GM18907 (cell line): ENCODE data around the gene CAMSAP1.

Source experiments
- ATAC-seq: cut with Tn5 transposase; IDR thresholded peaks from one replicate; pipeline ENCODE4 v1.9.1; 2021; ENCODE audit warnings: mild to moderate bottlenecking, moderate library complexity; ENCODE audit not compliant: unreplicated experiment

Gene CAMSAP1

GRCh38 chr9:135840539-135840938 is 66.8 kb downstream of the CAMSAP1 start:
- ATAC-seq: no peak

GRCh38 chr9:135840107-135840506 is 67.2 kb downstream of the CAMSAP1 start:
- no peak for ATAC-seq

- ATAC-seq: no peak
These were observed 67.8 kb downstream of the CAMSAP1 start for GRCh38 chr9:135839516-135839915.

GRCh38 chr9:135835131-135835530 is 72.2 kb downstream of the CAMSAP1 start:
- no peak for ATAC-seq

- no peak for ATAC-seq
These were observed 73.5 kb downstream of the CAMSAP1 start for GRCh38 chr9:135833864-135834263.

GRCh38 chr9:135830496-135830895 is 76.8 kb downstream of the CAMSAP1 start:
- no peak for ATAC-seq

GRCh38 chr9:135828656-135829055 is 78.7 kb downstream of the CAMSAP1 start:
- no peak for ATAC-seq

GRCh38 chr9:135827866-135828580 is 79.3 kb downstream of the CAMSAP1 start:
- no peak for ATAC-seq

GRCh38 chr9:135827301-135827700 is 80.0 kb downstream of the CAMSAP1 start:
- no peak for ATAC-seq

GRCh38 chr9:135826188-135826545 is 81.2 kb downstream of the CAMSAP1 start:
- ATAC-seq: no peak

GRCh38 chr9:135825435-135826187 is 81.7 kb downstream of the CAMSAP1 start:
- no peak for ATAC-seq

GRCh38 chr9:135823036-135823435 is 84.3 kb downstream of the CAMSAP1 start:
- no peak for ATAC-seq

- no peak for ATAC-seq
These were observed 85.0 kb downstream of the CAMSAP1 start for GRCh38 chr9:135822374-135822755.

GRCh38 chr9:135821733-135822373 is 85.5 kb downstream of the CAMSAP1 start:
- ATAC-seq: no peak

GRCh38 chr9:135821116-135821515 is 86.2 kb downstream of the CAMSAP1 start:
- ATAC-seq: no peak

GRCh38 chr9:135820661-135821060 is 86.7 kb downstream of the CAMSAP1 start:
- ATAC-seq: no peak

GRCh38 chr9:135819905-135820304 is 87.4 kb downstream of the CAMSAP1 start:
- ATAC-seq: no peak

GRCh38 chr9:135818718-135819475 is 88.4 kb downstream of the CAMSAP1 start:
- no peak for ATAC-seq

GRCh38 chr9:135817951-135818717 is 89.2 kb downstream of the CAMSAP1 start:
- ATAC-seq: no peak

- no peak for ATAC-seq
These were observed 90.7 kb downstream of the CAMSAP1 start for GRCh38 chr9:135816651-135816970.
